Measurements from ENCODE around the gene C2CD4D. TPM values are rescaled to one million over a fixed set of nuclear protein-coding genes. Genes with fewer than 3 reads are reported as not detected.

Gene C2CD4D
- total RNA-seq, 1 experiment from 2014 or later, result not detected

- Histone ChIP-seq H3K4me3 (ENCODE audit: low read depth, low read length, poor library complexity, severe bottlenecking) (no peak overlapping the region), H3K4me1 (ENCODE audit: insufficient read depth, low read length, poor library complexity, severe bottlenecking) (no peaks in the 10 kb centered on the region), H3K27me3 (replicated peaks; ENCODE audit: insufficient read depth, low read depth, low read length, poor library complexity) (peaks cover 7% of the 10 kb centered on the region), H3K36me3 (ENCODE audit: insufficient read depth, low read length, poor library complexity, severe bottlenecking) (no peaks in the 10 kb centered on the region), H3K27ac (ENCODE audit: low read depth, low read length, poor library complexity, severe bottlenecking) (no peak overlapping the region), H3K9me3 (ENCODE audit: low read depth, low read length, poor library complexity, severe bottlenecking) (no peaks in the 10 kb centered on the region)
- intact Hi-C loops (cut with micrococcal nuclease; ENCODE audit: unreplicated experiment), result no loop called here
- DNase-seq (ENCODE audit: low spot score), result no peak
- ChIA-PET POLR2A (ENCODE audit: low non-redundant PET) (interaction anchor here (0.6 kb wide), 1 partner anchor 21 kb away, joined by 3 read pairs; the partner anchor contains the start of gene THEM5), CTCF (no interaction called here)
- TF ChIP-seq CTCF (conservative IDR thresholded peaks at IDR 0.05; ENCODE audit: low read depth, low read length), result no peak
- BruUV-seq (replicated peaks), result no TSS peak
Observed at GRCh38 chr1:151832318-151832980, 7.2 kb downstream of the C2CD4D start.

- DNase-seq (ENCODE audit: low spot score), result no peak
- TF ChIP-seq CTCF (conservative IDR thresholded peaks at IDR 0.05; ENCODE audit: low read depth, low read length), result no peak
- TF ChIP-seq EZH2 (IDR thresholded peaks at IDR 0.05; ENCODE audit: borderline replicate concordance, low read depth, low read length, poor library complexity, severe bottlenecking), result no peak
- ChIA-PET CTCF (no interaction called here), POLR2A (ENCODE audit: low non-redundant PET) (no interaction called here)
- intact Hi-C loops (cut with micrococcal nuclease; ENCODE audit: unreplicated experiment), result no loop called here
- Histone ChIP-seq H3K4me3 (ENCODE audit: low read depth, low read length, poor library complexity, severe bottlenecking) (no peak within 1 kb of the TSS), H3K4me1 (ENCODE audit: insufficient read depth, low read length, poor library complexity, severe bottlenecking) (no peaks in the 10 kb centered on the region), H3K27ac (ENCODE audit: low read depth, low read length, poor library complexity, severe bottlenecking) (no peak within 1 kb of the TSS), H3K27me3 (replicated peaks; ENCODE audit: insufficient read depth, low read depth, low read length, poor library complexity) (no peaks in the 10 kb centered on the region), H3K36me3 (ENCODE audit: insufficient read depth, low read length, poor library complexity, severe bottlenecking) (no peaks in the 10 kb centered on the region), H3K9me3 (ENCODE audit: low read depth, low read length, poor library complexity, severe bottlenecking) (no peaks in the 10 kb centered on the region)
- no TSS peak for BruUV-seq (replicated peaks)
Observed at GRCh38 chr1:151831605-151832004, 8.0 kb downstream of the C2CD4D start, which contains the start of gene RORC. TSS of gene RORC (minus strand) at chr1:151831802. CDS start at chr1:151831764, 38 bp downstream.

- no TSS peak for BruUV-seq (replicated peaks)
- CTCF ChIA-PET, result no interaction called here
- H3K4me1 ChIP-seq (ENCODE audit: insufficient read depth, low read length, poor library complexity, severe bottlenecking), result no peaks in the 10 kb centered on the region
- no peaks in the 10 kb centered on the region for H3K9me3 ChIP-seq (ENCODE audit: low read depth, low read length, poor library complexity, severe bottlenecking)
- TF ChIP-seq CTCF (conservative IDR thresholded peaks at IDR 0.05; ENCODE audit: low read depth, low read length) (no peak), EZH2 (IDR thresholded peaks at IDR 0.05; ENCODE audit: borderline replicate concordance, low read depth, low read length, poor library complexity, severe bottlenecking) (no peak)
- DNase-seq (ENCODE audit: low spot score), result no peak
- POLR2A ChIA-PET (ENCODE audit: low non-redundant PET), result no interaction called here
- H3K27ac ChIP-seq (ENCODE audit: low read depth, low read length, poor library complexity, severe bottlenecking), result no peak overlapping the region
- H3K36me3 ChIP-seq (ENCODE audit: insufficient read depth, low read length, poor library complexity, severe bottlenecking), result no peaks in the 10 kb centered on the region
- H3K4me3 ChIP-seq (ENCODE audit: low read depth, low read length, poor library complexity, severe bottlenecking), result no peak overlapping the region
- no peaks in the 10 kb centered on the region for H3K27me3 ChIP-seq (replicated peaks; ENCODE audit: insufficient read depth, low read depth, low read length, poor library complexity)
- intact Hi-C loops (cut with micrococcal nuclease; ENCODE audit: unreplicated experiment), result no loop called here
Observed at GRCh38 chr1:151831256-151831591, 8.4 kb downstream of the C2CD4D start.
